Spleen (tissue), 11 donors: ENCODE data around the gene MPZL1. TPM values are rescaled to one million over a fixed set of nuclear protein-coding genes. Genes with fewer than 3 reads are reported as not detected.

Experiments
- DNase-seq: peaks from one replicate; pipeline ENCODE4 v3.0.0-alpha.2; 2020
- H3K27ac ChIP-seq, 8 donors: fragments of 200-600 bp; sonication (generic) in 7 of 8; 1 replicate in 4 of 8; 2 replicates in 4 of 8; pipeline versions ENCODE4 v1.5.0 to v1.8.0; 2016 to 2021; ENCODE audit warnings: inconsistent platforms in 4 of 8, mild to moderate bottlenecking in 4 of 8, moderate library complexity in 1 of 8
- H3K27me3 ChIP-seq, 7 donors: fragments of 200-600 bp; sonication (generic) in 6 of 7; replicated peaks in 1 of 7; 1 replicate in 4 of 7; 2 replicates in 3 of 7; pipeline versions ENCODE4 v1.5.0 to v1.8.0; 2016 to 2021; ENCODE audit warnings: inconsistent platforms in 3 of 7, mild to moderate bottlenecking in 1 of 7
- H3K36me3 ChIP-seq, 6 donors: fragments of 200-600 bp; sonication (generic) in 5 of 6; 1 replicate in 4 of 6; 2 replicates in 2 of 6; pipeline versions ENCODE4 v1.5.0 to v1.8.0; 2016 to 2021; ENCODE audit warnings: inconsistent platforms in 2 of 6
- H3K4me1 ChIP-seq, 6 donors: fragments of 200-600 bp; sonication (generic) in 5 of 6; 1 replicate in 3 of 6; 2 replicates in 3 of 6; pipeline versions ENCODE4 v1.5.0 to v1.8.0; 2016 to 2021; ENCODE audit warnings: inconsistent platforms in 3 of 6
- H3K4me3 ChIP-seq, 8 donors: fragments of 200-600 bp; sonication (generic) in 7 of 8; 1 replicate in 4 of 8; 2 replicates in 4 of 8; pipeline versions ENCODE4 v1.5.0 to v1.8.0; 2016 to 2021; ENCODE audit warnings: inconsistent platforms in 4 of 8, mild to moderate bottlenecking in 4 of 8, moderate library complexity in 2 of 8
- H3K9me3 ChIP-seq, 8 donors: fragments of 200-600 bp; sonication (generic) in 7 of 8; 1 replicate in 4 of 8; 2 replicates in 4 of 8; pipeline versions ENCODE4 v1.5.0 to v1.8.0; 2016 to 2021; ENCODE audit warnings: inconsistent platforms in 4 of 8
- POLR2A ChIP-seq, 3 donors: fragments of 450-650 bp; IDR thresholded peaks; one replicate each; pipeline ENCODE4 v1.5.1; 2017; ENCODE audit warnings: antibody characterized with exemption in 3 of 3, mild to moderate bottlenecking in 1 of 3
- POLR2AphosphoS5 ChIP-seq, 3 donors: sonication (generic); formaldehyde crosslinking; IDR thresholded peaks; one replicate each; pipeline ENCODE4 v1.5.1; 2017; ENCODE audit warnings: antibody characterized with exemption in 3 of 3
- WGBS, 5 donors: extraction: QIAGEN DNeasy Blood & Tissue Kit in 3 of 5; methylation state at CpG; one replicate each; pipeline versions ENCODE4 v1.1.5 to v1.1.7; 2013 to 2018; 5-methylcytosine and 5-hydroxymethylcytosine counted together
- intact Hi-C: fragments of 100-400 bp; cut with DNase I; formaldehyde crosslinking; loops from one replicate; pipeline ENCODE4 v1.15.0; 2023; ENCODE audit warnings: low total_unique reads
- polyA plus RNA-seq, 3 donors: library from polyadenylated mRNA; stranded (reverse); fragments of 200-250 nt; gene quantifications; one replicate each; pipeline ENCODE4 v1.2.1, GENCODE V29; 2013
- total RNA-seq, 7 donors: library from RNA; depleted of rRNA in 3 of 7; stranded (reverse); fragments of >200 nt in 3 of 7; fragmentation: NEBNext Ultra II Directional in 4 of 7; extraction: Animal tissue kit (Norgen Biotek cat#: 25700) in 4 of 7; gene quantifications; one replicate each; pipeline versions ENCODE4 v1.1.0 to v1.2.1, GENCODE V29; 2016 to 2021
- TF ChIP-seq, protein P1 (sequence below), 11 experiments: fragments of 200-600 bp in 7 of 11; fragments of 450-650 bp in 4 of 11; sonication (generic) in 4 of 11; IDR thresholded peaks in 8 of 11; conservative IDR thresholded peaks in 3 of 11; 1 replicate in 7 of 11; 2 replicates in 4 of 11; pipeline versions ENCODE4 v1.4.0 to v1.8.0; 2016 to 2021; ENCODE audit warnings: antibody characterized with exemption in 11 of 11, inconsistent platforms in 4 of 11, mild to moderate bottlenecking in 1 of 11
- donor health status: healthy with polysubstance abuse.
- donor health status: DM: no; HTN: no; CAD: no; lungs with moderate emphysema.
- donor health status: DM: no; HTN: no; CAD: no.
- donor health status: Bipolar disorder and iron deficiency.
- donor health status: healthy.
- donor health status: DM: no; HTN: no; CAD: no.
- donor health status: DM: yes; HTN: yes; CAD: no.

Gene MPZL1
- total and polyA plus RNA-seq, 10 donors: 12.0 to 65.8 (median 47.3) TPM

DNA sequence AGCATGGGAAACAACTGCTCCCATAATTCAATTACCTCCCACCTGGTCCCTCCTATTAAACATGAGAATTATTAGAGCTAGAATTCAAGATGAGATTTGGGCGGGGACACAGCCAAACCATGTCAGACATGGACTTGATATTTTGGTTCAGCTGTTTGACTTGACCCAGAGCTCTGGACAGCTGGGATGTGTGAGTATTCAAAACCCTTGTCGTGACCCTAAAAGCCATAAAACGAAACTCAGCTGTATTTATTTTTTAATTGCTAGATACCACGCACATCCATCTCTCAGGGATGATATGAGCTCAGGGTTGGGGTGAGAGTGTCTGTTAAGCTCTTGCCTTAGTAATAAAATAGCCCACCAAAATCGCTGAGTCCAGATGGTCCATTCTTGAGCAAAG, 46.3 kb upstream of the MPZL1 start:
- peaks cover 0 to 100% (median 6%) of the 10 kb centered on the region in 6 donors for H3K36me3 ChIP-seq
- DNase-seq: no peak
- TF ChIP-seq, protein P1, sequence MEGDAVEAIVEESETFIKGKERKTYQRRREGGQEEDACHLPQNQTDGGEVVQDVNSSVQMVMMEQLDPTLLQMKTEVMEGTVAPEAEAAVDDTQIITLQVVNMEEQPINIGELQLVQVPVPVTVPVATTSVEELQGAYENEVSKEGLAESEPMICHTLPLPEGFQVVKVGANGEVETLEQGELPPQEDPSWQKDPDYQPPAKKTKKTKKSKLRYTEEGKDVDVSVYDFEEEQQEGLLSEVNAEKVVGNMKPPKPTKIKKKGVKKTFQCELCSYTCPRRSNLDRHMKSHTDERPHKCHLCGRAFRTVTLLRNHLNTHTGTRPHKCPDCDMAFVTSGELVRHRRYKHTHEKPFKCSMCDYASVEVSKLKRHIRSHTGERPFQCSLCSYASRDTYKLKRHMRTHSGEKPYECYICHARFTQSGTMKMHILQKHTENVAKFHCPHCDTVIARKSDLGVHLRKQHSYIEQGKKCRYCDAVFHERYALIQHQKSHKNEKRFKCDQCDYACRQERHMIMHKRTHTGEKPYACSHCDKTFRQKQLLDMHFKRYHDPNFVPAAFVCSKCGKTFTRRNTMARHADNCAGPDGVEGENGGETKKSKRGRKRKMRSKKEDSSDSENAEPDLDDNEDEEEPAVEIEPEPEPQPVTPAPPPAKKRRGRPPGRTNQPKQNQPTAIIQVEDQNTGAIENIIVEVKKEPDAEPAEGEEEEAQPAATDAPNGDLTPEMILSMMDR (IDR thresholded peaks at IDR 0.05 in 8 of 11, conservative IDR thresholded peaks at IDR 0.05 in 3 of 11): no peak
- TF ChIP-seq POLR2AphosphoS5 (IDR thresholded peaks at IDR 0.05) (no peak), POLR2A (IDR thresholded peaks at IDR 0.05) (no peak)

DNA sequence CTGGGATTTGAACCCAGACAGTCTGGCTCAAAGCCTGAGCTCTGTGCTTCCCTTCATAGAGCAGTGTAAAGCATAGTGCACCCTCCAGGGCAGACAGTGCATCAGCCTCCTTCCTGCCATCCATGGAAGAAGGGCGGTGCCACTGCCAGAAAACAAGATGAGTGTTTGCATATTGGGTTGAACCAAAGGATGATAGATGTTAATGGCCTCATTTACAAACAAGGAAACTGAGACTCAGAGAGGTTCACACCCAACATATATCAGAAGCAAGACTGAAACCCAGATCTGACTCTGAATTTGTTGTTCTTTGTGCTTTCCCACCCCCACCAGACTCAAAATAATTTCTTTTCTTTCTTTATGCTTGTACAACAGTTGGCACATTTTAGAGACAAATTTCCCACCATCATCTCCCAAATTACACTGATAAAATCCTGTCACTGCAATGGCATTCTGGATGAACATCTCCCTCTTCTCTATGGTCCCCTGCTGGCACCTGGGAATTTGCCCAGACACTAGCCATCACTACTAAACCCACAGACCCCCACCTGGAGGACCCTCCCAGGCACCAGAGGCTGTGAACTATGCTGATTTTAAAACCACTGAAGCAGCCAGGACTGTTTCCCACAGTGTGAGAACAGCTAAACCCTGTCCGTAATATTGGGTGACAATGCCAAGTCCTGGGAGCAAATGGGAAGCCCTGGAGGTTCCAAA, 45.4 kb upstream of the MPZL1 start:
- peak overlapping the region in 4 of 8 donors; percentile 0 to 64 (median 30) for H3K27ac ChIP-seq
- no peak overlapping the region for H3K4me3 ChIP-seq
- H3K4me1 ChIP-seq: peaks cover 15 to 100% (median 70%) of the 10 kb centered on the region in 6 donors
- WGBS, 5 donors: 79 to 94% (median 89%) methylated on average over 1 to 2 of the region's 2 CpGs
- TF ChIP-seq, protein P1 (IDR thresholded peaks at IDR 0.05 in 8 of 11, conservative IDR thresholded peaks at IDR 0.05 in 3 of 11): no peak
- TF ChIP-seq POLR2A (IDR thresholded peaks at IDR 0.05): no peak
- peak in 1 of 3 donors; percentile 21 for TF ChIP-seq POLR2AphosphoS5 (IDR thresholded peaks at IDR 0.05)
- intact Hi-C loops: no loop called here
- H3K27me3 ChIP-seq: no peaks in the 10 kb centered on the region
- H3K9me3 ChIP-seq: no peaks in the 10 kb centered on the region
- peaks cover 0 to 100% (median 13%) of the 10 kb centered on the region in 6 donors for H3K36me3 ChIP-seq
- DNase-seq: no peak

More for the DNA sequence above, 46.3 kb upstream of the MPZL1 start:
- H3K27me3 ChIP-seq: no peaks in the 10 kb centered on the region
- no peaks in the 10 kb centered on the region for H3K9me3 ChIP-seq
- intact Hi-C loops: no loop called here
- WGBS, 5 donors: 86 to 93% (median 89%) methylated on average over 5 of the region's 5 CpGs
- no peak overlapping the region for H3K4me3 ChIP-seq
- H3K27ac ChIP-seq: peak overlapping the region in 1 of 8 donors; percentile 64
- peaks cover 9 to 100% (median 70%) of the 10 kb centered on the region in 6 donors for H3K4me1 ChIP-seq

DNA sequence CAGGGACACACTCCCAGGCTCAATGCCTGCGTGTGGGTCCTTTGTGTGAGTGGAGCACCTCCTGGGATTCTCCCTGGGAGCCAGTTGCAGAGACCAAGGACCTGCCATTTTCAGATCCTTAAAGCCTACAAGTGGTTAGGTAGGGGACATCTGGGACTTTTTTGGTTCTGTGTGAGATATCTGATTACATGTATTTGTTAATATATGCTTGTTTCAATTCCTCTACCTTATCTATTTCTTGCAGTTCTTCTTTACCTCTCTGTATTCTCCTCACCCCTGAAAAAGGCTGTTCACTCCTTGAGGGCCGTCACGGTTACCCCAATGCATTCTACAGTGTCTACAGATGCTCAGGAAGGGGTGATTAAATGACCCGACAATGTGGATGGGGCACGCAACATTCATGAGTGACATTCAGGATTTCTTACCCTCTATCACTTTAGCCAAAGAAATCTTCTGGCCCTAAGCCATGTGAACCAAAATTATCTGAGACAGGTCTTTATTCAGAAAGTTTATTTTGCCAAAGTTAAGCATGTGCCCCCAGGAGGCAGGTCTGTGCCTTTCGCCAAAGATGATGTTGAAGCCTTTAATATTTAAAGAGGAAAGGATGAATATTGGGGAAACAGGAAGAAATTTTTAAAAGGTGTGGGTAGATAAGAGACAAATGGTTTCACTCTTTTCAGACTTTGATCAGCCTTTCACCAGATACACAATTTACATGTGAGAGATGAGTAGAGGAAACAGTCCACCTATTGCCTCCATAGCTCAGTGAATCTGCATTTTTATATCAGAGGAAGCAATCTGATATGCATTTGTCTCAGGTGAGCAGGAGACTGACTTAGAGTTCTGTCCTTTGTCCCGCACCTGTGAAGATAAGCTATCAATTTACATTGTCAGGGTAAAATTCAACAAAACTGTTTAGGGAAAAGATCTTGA, 44.6 kb upstream of the MPZL1 start:
- intact Hi-C loops: no loop called here
- no peak overlapping the region for H3K4me3 ChIP-seq
- DNase-seq: no peak
- H3K9me3 ChIP-seq: no peaks in the 10 kb centered on the region
- H3K4me1 ChIP-seq: peaks cover 16 to 100% (median 69%) of the 10 kb centered on the region in 6 donors
- H3K27ac ChIP-seq: peak overlapping the region in 4 of 8 donors; percentile 0 to 64 (median 30)
- TF ChIP-seq, protein P1 (IDR thresholded peaks at IDR 0.05 in 8 of 11, conservative IDR thresholded peaks at IDR 0.05 in 3 of 11): no peak
- TF ChIP-seq POLR2AphosphoS5 (IDR thresholded peaks at IDR 0.05): peak in 1 of 3 donors; percentile 38
- peaks cover 0 to 100% (median 17%) of the 10 kb centered on the region in 6 donors for H3K36me3 ChIP-seq
- H3K27me3 ChIP-seq: no peaks in the 10 kb centered on the region
- 77 to 84% (median 80%) methylated on average over 7 of the region's 7 CpGs for WGBS, 5 donors
